HCT116 (cell line): ENCODE measurements around the gene TBC1D4. TPM values are rescaled to one million over a fixed set of nuclear protein-coding genes. Genes with fewer than 3 reads are reported as not detected.

Experiments used
- ATAC-seq: fragments of 200-7000 bp; cut with Tn5 transposase; 2 replicates; pipeline ENCODE4 v1.9.1; 2020; ENCODE audit warnings: mild to moderate bottlenecking, moderate library complexity
- BruUV-seq: library from RNA; stranded (reverse); fragments of 400-500 nt; replicated peaks from 2 replicates; lab custom pipeline; 2021; lab: Mats Ljungman, UMichigan
- CTCF ChIA-PET: fragments of 300-600 bp; sonication (Branson Sonifier 250); formaldehyde crosslinking; loops from one replicate; lab custom pipeline; 2021; ENCODE audit warnings: antibody characterized with exemption; lab: Charles Lee
- POLR2A ChIA-PET: fragments of 300-600, 350-600 bp; sonication (Branson Sonifier 250); formaldehyde crosslinking; loops from one replicate; lab custom pipeline; 2021; ENCODE audit warnings: antibody characterized with exemption; lab: Charles Lee
- RAD21 ChIA-PET, 2 experiments: fragments of 300-600 bp; sonication (Branson Sonifier 250); formaldehyde crosslinking; loops; one replicate each; lab custom pipeline; 2023; ENCODE audit warnings: low total read pairs in 2 of 2; ENCODE audit not compliant: uncharacterized antibody in 2 of 2, unreplicated experiment in 2 of 2, low non-redundant PET in 1 of 2; lab: Charles Lee
- DNase-seq: peaks from one replicate; pipeline ENCODE4 v3.0.0-alpha.2; 2010; ENCODE audit warnings: low read depth, low spot score
- H2AFZ ChIP-seq: fragments of 200-600 bp; shearing (Covaris generic), sonication (generic); 2 replicates; pipeline ENCODE4 v1.6.1; 2017; ENCODE audit warnings: low read depth, mixed run types, mixed read lengths, antibody characterized with exemption, low read length; ENCODE audit not compliant: poor library complexity, severe bottlenecking
- H3K27ac ChIP-seq: 2 replicates; pipeline ENCODE4 v1.5.1; 2012; ENCODE audit warnings: low read depth, low read length
- H3K27me3 ChIP-seq: fragments of 200-600 bp; sonication (generic); 2 replicates; pipeline ENCODE4 v1.6.1; 2016; ENCODE audit warnings: mixed run types, low read length, mixed read lengths; ENCODE audit not compliant: insufficient read depth
- H3K36me3 ChIP-seq, 2 experiments: fragments of 200-500 bp in 1 of 2; fragments of 200-600 bp in 1 of 2; sonication (Bioruptor generic) in 1 of 2; sonication (generic) in 1 of 2; 2 replicates each; pipeline versions ENCODE4 v1.5.1 to v1.6.1; 2014 to 2016; ENCODE audit warnings: low read length in 2 of 2, inconsistent platforms in 1 of 2, mixed read lengths in 1 of 2, mixed run types in 1 of 2; ENCODE audit not compliant: insufficient read depth in 2 of 2, control insufficient read depth in 1 of 2
- H3K4me1 ChIP-seq, 2 experiments: fragments of 200-600 bp in 1 of 2; sonication (generic) in 1 of 2; 2 replicates each; pipeline versions ENCODE4 v1.5.1 to v1.6.1; 2012 to 2017; ENCODE audit warnings: low read length in 2 of 2, inconsistent platforms in 1 of 2, mild to moderate bottlenecking in 1 of 2, mixed read lengths in 1 of 2, mixed run types in 1 of 2, moderate library complexity in 1 of 2; ENCODE audit not compliant: insufficient read depth in 2 of 2, control insufficient read depth in 1 of 2
- H3K4me2 ChIP-seq: fragments of 200-600 bp; sonication (generic); 2 replicates; pipeline ENCODE4 v1.6.1; 2017; ENCODE audit warnings: mixed run types, low read length, mixed read lengths
- H3K4me3 ChIP-seq, 2 experiments: fragments of 200-600 bp in 1 of 2; sonication (generic) in 1 of 2; replicated peaks in 1 of 2; 2 replicates each; pipeline ENCODE4 v1.5.1; 2011 to 2016; ENCODE audit warnings: low read length in 2 of 2, control low read depth in 1 of 2, low read depth in 1 of 2, mild to moderate bottlenecking in 1 of 2, mixed read lengths in 1 of 2, mixed run types in 1 of 2
- H3K79me2 ChIP-seq: fragments of 200-600 bp; sonication (generic); 2 replicates; pipeline ENCODE4 v1.6.1; 2017; ENCODE audit warnings: mild to moderate bottlenecking, mixed run types, low read length, moderate library complexity, mixed read lengths; ENCODE audit not compliant: insufficient read depth
- H3K9ac ChIP-seq: fragments of 200-600 bp; sonication (generic); 2 replicates; pipeline ENCODE4 v1.6.1; 2016; ENCODE audit warnings: low read length, mixed read lengths
- H3K9me2 ChIP-seq: fragments of 200-600 bp; sonication (generic), shearing (Covaris generic); 2 replicates; pipeline ENCODE4 v1.6.1; 2017; ENCODE audit warnings: mixed run types, mild to moderate bottlenecking, moderate library complexity; ENCODE audit not compliant: insufficient read depth
- H3K9me3 ChIP-seq, 2 experiments: fragments of 200-500 bp in 1 of 2; fragments of 200-600 bp in 1 of 2; sonication (Bioruptor generic) in 1 of 2; sonication (generic) in 1 of 2; 2 replicates each; pipeline ENCODE4 v1.6.1; 2014 to 2017; ENCODE audit warnings: low read length in 2 of 2, mixed read lengths in 2 of 2, inconsistent platforms in 1 of 2, low read depth in 1 of 2, mild to moderate bottlenecking in 1 of 2, mixed run types in 1 of 2, moderate library complexity in 1 of 2; ENCODE audit not compliant: control insufficient read depth in 1 of 2, insufficient read depth in 1 of 2
- H4K20me1 ChIP-seq: fragments of 200-600 bp; sonication (generic), shearing (Covaris generic); 2 replicates; pipeline ENCODE4 v1.6.1; 2017; ENCODE audit warnings: mixed run types, mild to moderate bottlenecking, moderate library complexity; ENCODE audit not compliant: insufficient read depth
- CBX3 ChIP-seq: IDR thresholded peaks from 2 replicates; pipeline ENCODE4 v1.6.1; 2012; ENCODE audit warnings: low read depth
- CEBPB ChIP-seq: IDR thresholded peaks from 2 replicates; pipeline ENCODE4 v1.6.1; 2012; ENCODE audit warnings: low read depth
- EGR1 ChIP-seq: IDR thresholded peaks from 2 replicates; pipeline ENCODE4 v1.6.1; 2012; ENCODE audit warnings: low read depth
- EZH2 ChIP-seq: fragments of 200-600 bp; sonication (generic); IDR thresholded peaks from 2 replicates; pipeline ENCODE4 v1.6.1; 2017; ENCODE audit warnings: antibody characterized with exemption, mixed run types
- EZH2phosphoT487 ChIP-seq: fragments of 200-600 bp; IDR thresholded peaks from 2 replicates; pipeline ENCODE4 v1.6.1; 2018; ENCODE audit warnings: antibody characterized with exemption, borderline replicate concordance
- JUND ChIP-seq: IDR thresholded peaks from 2 replicates; pipeline ENCODE4 v1.6.1; 2012
- POLR2A ChIP-seq: IDR thresholded peaks from 2 replicates; pipeline ENCODE4 v1.7.0; 2011; ENCODE audit warnings: borderline replicate concordance; ENCODE audit not compliant: insufficient read depth, insufficient read length; ENCODE audit errors: extremely low read depth
- POLR2AphosphoS5 ChIP-seq: IDR thresholded peaks from 2 replicates; pipeline ENCODE4 v1.6.1; 2011; ENCODE audit warnings: mild to moderate bottlenecking, low read depth, low read length, moderate library complexity
- RAD21 ChIP-seq: IDR thresholded peaks from 2 replicates; pipeline ENCODE4 v1.6.1; 2012; ENCODE audit warnings: low read depth, mild to moderate bottlenecking
- SIN3A ChIP-seq: IDR thresholded peaks from 2 replicates; pipeline ENCODE4 v1.6.1; 2012; ENCODE audit warnings: low read depth
- SP1 ChIP-seq: IDR thresholded peaks from 2 replicates; pipeline ENCODE4 v1.6.1; 2012; ENCODE audit warnings: low read depth
- ZFX ChIP-seq: fragments of 450-650 bp; IDR thresholded peaks from 2 replicates; pipeline ENCODE4 v1.6.1; 2017
- ZNF274 ChIP-seq: fragments of 200-500 bp; sonication (Bioruptor generic); IDR thresholded peaks from 2 replicates; pipeline ENCODE4 v1.6.1; 2014; ENCODE audit warnings: mild to moderate bottlenecking, low read depth, low read length, inconsistent platforms
- intact Hi-C: fragments of 100-400 bp; cut with micrococcal nuclease; formaldehyde crosslinking; loops from 2 replicates; pipeline ENCODE4 v1.10.0; 2022
- total RNA-seq: library from RNA; stranded (reverse); gene quantifications from one replicate; pipeline ENCODE4 v1.2.1, GENCODE V29; 2021; ENCODE audit not compliant: unreplicated experiment
- TF ChIP-seq, protein P1 (sequence below), 3 experiments: fragments of 200-600 bp in 1 of 3; sonication (generic) in 1 of 3; IDR thresholded peaks in 2 of 3; conservative IDR thresholded peaks in 1 of 3; 2 replicates each; pipeline ENCODE4 v1.5.1; 2012 to 2017; ENCODE audit warnings: low read depth in 2 of 3, low read length in 2 of 3, antibody characterized with exemption in 1 of 3, borderline replicate concordance in 1 of 3, control low read depth in 1 of 3, mild to moderate bottlenecking in 1 of 3, mixed read lengths in 1 of 3, mixed run types in 1 of 3, moderate library complexity in 1 of 3; ENCODE audit not compliant: insufficient read depth in 1 of 3
- TF ChIP-seq, protein P2 (sequence below): IDR thresholded peaks from 2 replicates; pipeline ENCODE4 v1.6.1; 2012; ENCODE audit warnings: low read depth
- TF ChIP-seq, protein P3 (sequence below): IDR thresholded peaks from 2 replicates; pipeline ENCODE4 v1.6.1; 2012

The TBC1D4 gene
- total RNA-seq, 1 experiment from 2014 or later: 24.6 TPM

DNA sequence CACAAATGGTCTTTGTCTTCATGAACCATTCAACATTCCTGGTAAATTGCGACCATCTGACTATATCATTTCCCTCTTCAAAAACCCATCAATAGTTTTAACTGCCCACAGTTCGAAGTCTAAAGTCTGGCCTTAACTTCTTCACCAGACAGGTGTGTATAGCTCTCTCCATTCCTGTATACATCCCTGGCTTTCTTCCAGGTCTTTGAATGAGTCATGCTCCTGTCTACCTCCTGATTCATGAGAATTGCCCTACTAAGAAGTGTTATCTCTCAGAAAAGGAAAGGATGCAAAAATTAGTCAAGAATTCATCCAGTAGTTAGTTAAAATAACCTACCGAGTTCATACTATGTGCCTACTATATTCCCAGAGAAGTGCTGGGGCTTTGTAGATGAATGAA, 225.0 kb downstream of the TBC1D4 start:
- no peaks in the 10 kb centered on the region for H3K36me3 ChIP-seq
- no peaks in the 10 kb centered on the region for H3K9me3 ChIP-seq
- no peaks in the 10 kb centered on the region for H3K79me2 ChIP-seq
- CTCF ChIA-PET: interaction anchor here (2.0 kb wide), 1 partner anchor 37 kb away, joined by 4 read pairs; no protein-coding TSS in a partner anchor
- POLR2A ChIA-PET: no interaction called here
- no peak overlapping the region for H3K27ac ChIP-seq
- no peaks in the 10 kb centered on the region for H4K20me1 ChIP-seq
- no peak overlapping the region for H3K9ac ChIP-seq
- no peaks in the 10 kb centered on the region for H3K9me2 ChIP-seq
- H3K4me1 ChIP-seq: no peaks in the 10 kb centered on the region
- no peak overlapping the region for H3K4me2 ChIP-seq
- intact Hi-C loops: no loop called here
- peaks cover 19% of the 10 kb centered on the region; the same call in 1 of the 2 replicates for H3K27me3 ChIP-seq
- no TSS peak for BruUV-seq
- ATAC-seq (0 out of 2 replicates have a peak, but pooled peaks have one; percentile 34), DNase-seq (no peak)
- H2AFZ ChIP-seq: no peak overlapping the region
- H3K4me3 ChIP-seq: no peak overlapping the region
- no peak for TF ChIP-seq EGR1
- no peak for TF ChIP-seq EZH2phosphoT487
- no peak for TF ChIP-seq SIN3A
- TF ChIP-seq, protein P1, sequence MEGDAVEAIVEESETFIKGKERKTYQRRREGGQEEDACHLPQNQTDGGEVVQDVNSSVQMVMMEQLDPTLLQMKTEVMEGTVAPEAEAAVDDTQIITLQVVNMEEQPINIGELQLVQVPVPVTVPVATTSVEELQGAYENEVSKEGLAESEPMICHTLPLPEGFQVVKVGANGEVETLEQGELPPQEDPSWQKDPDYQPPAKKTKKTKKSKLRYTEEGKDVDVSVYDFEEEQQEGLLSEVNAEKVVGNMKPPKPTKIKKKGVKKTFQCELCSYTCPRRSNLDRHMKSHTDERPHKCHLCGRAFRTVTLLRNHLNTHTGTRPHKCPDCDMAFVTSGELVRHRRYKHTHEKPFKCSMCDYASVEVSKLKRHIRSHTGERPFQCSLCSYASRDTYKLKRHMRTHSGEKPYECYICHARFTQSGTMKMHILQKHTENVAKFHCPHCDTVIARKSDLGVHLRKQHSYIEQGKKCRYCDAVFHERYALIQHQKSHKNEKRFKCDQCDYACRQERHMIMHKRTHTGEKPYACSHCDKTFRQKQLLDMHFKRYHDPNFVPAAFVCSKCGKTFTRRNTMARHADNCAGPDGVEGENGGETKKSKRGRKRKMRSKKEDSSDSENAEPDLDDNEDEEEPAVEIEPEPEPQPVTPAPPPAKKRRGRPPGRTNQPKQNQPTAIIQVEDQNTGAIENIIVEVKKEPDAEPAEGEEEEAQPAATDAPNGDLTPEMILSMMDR (IDR thresholded peaks at IDR 0.05 in 2 of 3, conservative IDR thresholded peaks at IDR 0.05 in 1 of 3; ENCODE audit: borderline replicate concordance in 1 of 3, insufficient read depth in 1 of 3, low read depth in 2 of 3, low read length in 2 of 3): no peak
- TF ChIP-seq CBX3: no peak
- TF ChIP-seq CEBPB: no peak
- no peak for TF ChIP-seq JUND
- TF ChIP-seq RAD21: no peak
- TF ChIP-seq, protein P2, sequence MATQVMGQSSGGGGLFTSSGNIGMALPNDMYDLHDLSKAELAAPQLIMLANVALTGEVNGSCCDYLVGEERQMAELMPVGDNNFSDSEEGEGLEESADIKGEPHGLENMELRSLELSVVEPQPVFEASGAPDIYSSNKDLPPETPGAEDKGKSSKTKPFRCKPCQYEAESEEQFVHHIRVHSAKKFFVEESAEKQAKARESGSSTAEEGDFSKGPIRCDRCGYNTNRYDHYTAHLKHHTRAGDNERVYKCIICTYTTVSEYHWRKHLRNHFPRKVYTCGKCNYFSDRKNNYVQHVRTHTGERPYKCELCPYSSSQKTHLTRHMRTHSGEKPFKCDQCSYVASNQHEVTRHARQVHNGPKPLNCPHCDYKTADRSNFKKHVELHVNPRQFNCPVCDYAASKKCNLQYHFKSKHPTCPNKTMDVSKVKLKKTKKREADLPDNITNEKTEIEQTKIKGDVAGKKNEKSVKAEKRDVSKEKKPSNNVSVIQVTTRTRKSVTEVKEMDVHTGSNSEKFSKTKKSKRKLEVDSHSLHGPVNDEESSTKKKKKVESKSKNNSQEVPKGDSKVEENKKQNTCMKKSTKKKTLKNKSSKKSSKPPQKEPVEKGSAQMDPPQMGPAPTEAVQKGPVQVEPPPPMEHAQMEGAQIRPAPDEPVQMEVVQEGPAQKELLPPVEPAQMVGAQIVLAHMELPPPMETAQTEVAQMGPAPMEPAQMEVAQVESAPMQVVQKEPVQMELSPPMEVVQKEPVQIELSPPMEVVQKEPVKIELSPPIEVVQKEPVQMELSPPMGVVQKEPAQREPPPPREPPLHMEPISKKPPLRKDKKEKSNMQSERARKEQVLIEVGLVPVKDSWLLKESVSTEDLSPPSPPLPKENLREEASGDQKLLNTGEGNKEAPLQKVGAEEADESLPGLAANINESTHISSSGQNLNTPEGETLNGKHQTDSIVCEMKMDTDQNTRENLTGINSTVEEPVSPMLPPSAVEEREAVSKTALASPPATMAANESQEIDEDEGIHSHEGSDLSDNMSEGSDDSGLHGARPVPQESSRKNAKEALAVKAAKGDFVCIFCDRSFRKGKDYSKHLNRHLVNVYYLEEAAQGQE: no peak
- no peak for TF ChIP-seq POLR2A
- TF ChIP-seq ZFX: no peak
- no peak for TF ChIP-seq ZNF274
- TF ChIP-seq EZH2: no peak
- TF ChIP-seq SP1: no peak
- no peak for TF ChIP-seq POLR2AphosphoS5
- TF ChIP-seq, protein P3, sequence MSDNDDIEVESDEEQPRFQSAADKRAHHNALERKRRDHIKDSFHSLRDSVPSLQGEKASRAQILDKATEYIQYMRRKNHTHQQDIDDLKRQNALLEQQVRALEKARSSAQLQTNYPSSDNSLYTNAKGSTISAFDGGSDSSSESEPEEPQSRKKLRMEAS: no peak
- RAD21 ChIA-PET: no interaction called here
